Loucy (cell line): ENCODE measurements around the gene KCNJ3.

Source experiments
- CTCF ChIP-seq: fragments of 200-600 bp; sonication (generic); conservative IDR thresholded peaks from 2 replicates; pipeline ENCODE4 v1.5.1; 2014; ENCODE audit warnings: mild to moderate bottlenecking, antibody characterized with exemption, low read length
- EZH2phosphoT487 ChIP-seq: fragments of 200-600 bp; IDR thresholded peaks from 2 replicates; pipeline ENCODE4 v1.6.1; 2018; ENCODE audit warnings: antibody characterized with exemption, mild to moderate bottlenecking, moderate library complexity, borderline replicate concordance

DNA sequence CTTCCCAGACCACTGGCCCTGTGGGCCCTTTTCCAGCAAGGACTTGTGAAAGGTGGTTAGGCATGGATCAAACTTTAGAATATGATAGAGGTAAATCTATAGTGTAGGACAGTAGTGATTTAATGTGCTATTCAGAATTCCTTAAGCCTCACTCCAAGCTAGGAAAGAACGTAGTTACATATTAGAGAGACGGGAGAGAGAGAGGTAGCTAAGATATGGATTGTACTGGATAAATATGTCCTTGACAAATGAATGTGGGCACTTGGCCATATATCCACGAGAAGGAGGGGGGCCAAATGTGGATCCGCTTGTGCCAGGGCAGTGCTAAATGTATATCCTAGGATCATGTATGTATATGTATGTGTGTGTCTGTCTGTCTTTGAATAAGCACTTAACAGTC is 6.5 kb downstream of the KCNJ3 start:
- TF ChIP-seq CTCF (no peak), EZH2phosphoT487 (no peak)
